HG03442 (cell line): ENCODE measurements around the gene NOL4L.

ENCODE experiments used
- ATAC-seq: cut with Tn5 transposase; IDR thresholded peaks from one replicate; pipeline ENCODE4 v1.9.1; 2021; ENCODE audit warnings: mild to moderate bottlenecking, moderate library complexity; ENCODE audit not compliant: unreplicated experiment

The NOL4L gene

DNA sequence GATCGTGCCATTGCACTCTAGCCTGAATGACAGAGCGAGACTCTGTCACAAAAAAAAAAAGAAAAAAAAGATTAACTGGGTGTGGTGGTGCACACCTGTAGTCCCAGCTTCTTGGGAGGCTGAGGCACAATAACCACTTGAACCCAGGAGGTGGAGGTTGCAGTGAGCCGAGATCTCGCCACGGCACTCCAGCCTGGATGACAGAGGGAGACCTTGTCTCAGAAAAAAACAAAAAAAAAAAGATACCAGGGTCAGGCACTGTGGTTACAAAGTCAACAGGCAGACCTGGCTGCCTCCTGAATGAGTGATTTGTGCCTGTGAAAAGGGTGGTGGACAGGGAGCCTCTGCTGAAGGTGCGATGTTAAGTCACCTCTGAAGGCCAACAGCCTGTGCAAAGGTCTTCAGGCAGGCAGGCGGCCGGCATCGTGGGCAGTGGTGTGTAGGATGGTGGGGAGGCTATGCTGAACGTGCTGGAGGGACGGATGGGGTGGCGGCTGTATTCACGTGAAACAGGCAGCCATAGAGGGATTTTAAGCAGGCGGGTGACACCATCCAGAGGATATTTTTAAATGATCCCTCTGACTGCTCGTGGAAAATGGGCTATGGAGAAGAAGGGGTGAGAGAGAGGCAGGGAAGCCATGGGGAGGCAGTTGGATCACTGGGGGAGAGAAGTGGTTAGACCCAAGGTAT, 41.4 kb downstream of the NOL4L start:
- no peak for ATAC-seq

DNA sequence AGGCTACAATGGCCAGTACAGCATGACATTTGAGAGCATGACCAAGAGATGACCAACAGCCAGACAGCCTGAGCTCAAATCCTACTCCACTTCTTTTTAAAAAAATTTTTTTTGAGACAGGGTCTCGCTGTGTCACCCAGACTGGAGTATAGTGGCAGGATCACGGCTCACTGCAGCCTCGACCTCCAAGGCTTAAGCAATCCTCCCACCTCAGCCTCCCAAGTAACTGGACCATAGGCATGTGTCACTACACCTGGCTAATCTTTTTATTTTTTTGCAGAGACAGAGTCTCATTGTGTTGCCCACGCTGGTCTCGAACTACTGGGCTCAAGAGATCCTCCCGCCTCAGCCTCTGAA, 42.9 kb downstream of the NOL4L start:
- ATAC-seq: no peak

DNA sequence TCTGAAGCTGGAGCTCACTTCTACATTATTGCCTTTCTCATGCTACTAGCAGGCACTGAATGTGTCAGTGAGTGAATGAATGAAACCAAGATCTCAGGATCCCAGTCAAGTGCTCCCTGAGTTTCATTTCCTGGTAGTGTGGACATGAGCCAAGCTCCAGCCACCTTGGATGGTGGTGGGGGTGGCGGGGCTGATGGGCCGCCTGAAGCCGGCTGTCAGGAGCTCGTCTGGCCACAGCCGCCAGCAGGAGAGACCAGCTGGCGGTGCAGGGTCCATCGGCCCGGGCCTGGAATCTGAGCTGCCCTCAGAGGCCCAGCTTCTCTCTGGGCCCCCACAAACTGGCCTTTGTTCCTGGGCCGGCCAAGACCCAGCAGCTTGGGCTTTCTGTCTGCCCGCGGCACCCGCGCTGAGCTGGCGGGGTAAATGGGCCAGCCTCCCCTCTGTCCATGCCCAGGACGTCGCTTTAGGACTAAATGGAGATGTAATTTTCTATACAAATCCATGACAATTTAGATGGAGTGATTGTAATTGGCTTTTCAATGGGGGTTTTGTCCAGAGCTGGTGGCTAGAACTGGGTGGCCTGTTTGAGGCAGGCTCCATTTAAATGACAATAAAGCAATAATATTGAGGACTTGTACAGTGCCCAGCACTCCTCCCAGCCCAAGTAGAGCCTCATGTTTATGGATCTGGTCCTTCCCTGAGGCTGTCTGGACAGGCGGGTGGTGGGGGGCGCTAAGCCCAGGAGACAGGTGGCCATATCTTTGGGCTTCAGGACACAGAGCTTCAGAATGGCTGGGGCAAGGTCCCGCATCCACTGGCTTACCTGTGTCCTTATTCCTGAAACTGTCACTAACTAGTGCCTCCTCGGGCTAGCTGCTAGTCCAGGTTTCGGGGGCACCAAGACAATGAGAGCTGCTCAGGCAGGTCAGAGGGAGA, 43.5 kb downstream of the NOL4L start:
- no peak for ATAC-seq

DNA sequence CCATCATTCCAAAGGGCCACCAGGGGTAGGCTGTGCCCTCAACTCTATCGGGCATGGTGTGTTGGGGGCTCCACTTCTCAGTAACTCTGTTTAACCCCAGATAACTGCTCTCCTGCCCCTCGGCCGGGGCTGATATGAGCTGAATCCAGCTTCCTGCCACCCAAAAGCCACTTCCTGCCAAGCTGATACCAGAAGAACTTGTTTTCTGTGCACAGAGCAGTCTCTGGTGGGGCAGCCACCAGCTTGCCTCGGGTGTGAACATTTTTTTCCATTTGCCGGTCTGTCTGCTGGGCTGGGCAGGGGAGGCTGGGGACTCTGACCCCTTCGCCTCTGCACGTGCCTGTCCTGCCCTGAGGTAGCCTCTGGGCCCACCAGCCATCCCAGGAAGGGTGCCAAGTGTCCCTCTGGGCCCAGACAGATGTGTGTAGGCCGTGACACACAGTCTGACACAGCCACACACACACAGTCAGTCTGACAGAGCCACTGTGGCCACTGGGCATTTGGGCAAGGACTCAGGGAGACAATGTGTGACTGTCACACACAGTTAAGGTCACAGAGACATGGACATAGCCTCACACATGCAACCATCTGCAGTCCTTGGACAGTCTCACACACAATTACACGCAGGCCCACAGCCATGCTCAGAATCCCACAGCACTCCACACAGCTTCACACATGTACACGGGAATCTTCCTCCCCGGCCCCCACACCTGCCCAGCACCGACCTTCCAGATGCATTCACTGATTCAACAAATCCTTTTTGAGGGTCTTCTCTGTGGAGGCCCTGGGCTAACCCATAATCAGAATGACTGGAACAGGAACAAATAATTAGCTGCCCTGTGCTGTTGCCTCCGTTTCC, 45.1 kb downstream of the NOL4L start:
- ATAC-seq: no peak

DNA sequence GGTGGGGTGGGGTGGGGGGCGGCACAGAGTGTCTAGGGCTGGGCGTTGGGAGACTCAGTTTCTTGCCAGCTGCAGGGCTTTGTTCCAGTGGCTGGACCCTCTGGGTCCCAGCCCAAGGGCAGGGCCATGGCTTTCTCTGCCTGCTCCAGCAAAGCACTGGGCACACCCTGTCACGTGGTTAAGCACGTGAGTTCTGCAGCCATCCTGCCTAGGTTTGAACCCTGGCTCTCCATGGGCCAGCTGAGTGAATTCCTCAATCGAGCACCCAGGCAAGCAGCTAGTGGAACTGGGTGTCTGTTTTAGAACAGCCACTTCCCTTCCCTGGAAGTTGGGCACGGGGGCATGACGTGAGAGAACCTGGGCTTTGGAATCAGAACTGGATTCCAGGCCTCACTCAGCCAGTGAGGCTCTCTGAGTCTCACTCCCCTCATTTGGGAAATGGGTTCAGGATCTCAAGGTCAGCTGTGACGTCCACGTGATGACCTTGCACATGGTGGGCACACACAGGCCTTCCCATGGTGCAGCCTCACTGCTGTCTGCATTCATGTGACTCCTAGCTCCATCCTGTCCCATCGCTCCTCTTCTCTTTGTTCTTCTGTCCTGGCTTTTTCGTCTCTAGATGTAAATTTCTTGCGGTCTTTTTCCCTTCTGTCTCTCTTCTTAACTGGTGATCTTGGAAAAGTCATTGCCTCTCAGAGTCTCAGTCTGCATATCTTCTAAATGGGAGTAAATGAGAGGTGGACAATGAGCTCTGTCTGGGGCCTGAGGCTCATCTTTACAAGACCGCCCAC, 45.9 kb downstream of the NOL4L start:
- no peak for ATAC-seq

DNA sequence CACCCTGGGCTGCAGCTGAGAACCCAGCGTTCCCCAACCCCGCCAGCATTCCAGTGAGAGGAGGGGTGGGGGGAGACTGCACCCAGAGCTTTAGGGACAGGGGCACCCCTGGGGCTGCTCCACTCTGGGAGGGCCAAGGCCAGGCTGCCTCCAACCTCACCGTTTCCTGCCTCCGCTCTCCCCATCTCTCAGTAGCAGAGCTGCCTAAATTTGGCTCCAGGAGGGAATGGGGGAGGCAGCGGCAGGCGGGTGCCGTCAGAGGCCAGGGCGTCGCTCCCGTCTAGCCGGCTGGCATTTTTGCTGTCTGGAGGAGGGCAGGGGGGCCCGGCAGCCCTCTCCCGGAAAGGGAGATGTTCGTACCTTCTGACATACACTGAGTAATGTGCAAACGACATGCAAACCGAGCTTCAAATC, 46.6 kb downstream of the NOL4L start:
- no peak for ATAC-seq

DNA sequence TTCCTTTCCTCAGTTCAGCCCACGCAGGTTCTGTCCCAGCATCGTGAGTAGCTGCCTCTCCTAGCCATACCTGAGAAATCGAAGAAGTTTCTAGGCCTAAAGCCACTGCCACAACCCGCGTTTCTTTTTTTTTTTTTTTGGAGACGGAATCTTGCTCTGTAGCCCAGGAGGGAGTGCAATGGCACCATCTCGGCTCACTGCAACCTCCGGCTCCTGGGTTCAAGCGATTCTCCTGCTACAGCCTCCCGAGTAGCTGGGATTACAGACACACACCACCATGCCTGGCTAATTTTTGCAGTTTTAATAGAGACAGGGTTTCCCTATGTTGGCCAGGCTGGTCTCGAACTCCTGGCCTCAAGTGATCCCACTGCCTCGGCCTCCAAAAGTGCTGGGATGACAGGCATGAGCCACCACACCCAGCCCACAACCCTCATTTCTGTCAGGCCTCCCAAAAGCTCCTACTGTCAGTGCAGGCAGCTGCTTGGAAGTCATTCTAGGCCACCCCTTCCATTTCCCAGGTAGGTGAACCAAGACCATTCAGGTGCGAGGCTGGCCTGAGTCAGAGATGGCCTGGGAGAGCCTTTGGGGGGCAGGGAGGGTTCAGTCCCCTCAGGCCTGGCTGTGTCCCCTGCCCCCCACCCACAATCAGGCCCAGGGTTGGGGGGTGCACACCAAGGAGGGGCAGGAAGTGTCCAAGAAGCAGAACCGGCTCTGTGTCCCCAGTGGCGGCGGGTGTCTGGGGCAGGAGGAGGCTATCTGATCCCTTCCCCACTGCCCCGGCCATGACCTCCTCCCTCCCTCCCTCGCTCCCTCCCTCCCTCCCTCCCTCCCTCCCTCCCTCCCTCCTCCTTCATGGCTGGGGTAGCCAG, 47.2 kb downstream of the NOL4L start:
- ATAC-seq: no peak

DNA sequence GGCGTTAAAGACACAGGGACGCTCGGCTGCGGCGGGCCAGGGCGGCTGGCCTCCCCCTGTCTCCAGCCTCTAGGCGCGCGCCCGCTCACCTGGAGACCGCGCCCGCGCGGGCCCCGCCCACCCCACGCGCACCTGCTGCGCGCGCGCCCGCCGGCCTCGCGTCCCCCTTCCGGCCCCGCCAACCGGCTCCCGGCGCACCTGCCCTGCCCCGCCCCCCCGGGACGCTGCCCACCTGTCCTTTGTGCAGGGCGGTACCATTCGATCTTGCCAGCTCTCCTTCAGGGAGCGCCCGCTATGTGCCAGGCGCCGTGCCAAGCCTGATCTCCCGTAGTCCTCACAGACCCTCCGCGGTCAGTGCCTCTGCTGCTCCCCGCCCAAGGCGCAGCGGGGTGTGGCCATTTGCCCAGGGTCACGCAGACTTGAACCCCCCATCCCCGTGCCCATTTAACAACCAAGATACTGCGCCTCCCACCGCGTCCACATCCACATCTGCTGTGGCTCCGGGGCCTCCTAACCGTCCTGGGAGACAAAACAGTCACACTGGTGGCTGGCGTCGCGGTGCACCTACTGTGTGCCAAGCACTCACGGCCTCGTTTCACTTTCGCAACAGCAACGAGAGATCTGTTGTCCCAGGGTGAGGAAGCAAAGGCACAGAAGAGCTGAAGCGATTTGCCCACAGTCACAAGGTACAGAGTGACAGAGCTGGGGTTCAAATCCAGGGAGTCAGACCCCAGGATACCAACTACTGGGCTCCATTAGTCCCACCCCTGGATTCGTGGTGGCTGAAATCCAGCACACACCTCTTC, 48.1 kb downstream of the NOL4L start:
- ATAC-seq: peak; percentile 24

DNA sequence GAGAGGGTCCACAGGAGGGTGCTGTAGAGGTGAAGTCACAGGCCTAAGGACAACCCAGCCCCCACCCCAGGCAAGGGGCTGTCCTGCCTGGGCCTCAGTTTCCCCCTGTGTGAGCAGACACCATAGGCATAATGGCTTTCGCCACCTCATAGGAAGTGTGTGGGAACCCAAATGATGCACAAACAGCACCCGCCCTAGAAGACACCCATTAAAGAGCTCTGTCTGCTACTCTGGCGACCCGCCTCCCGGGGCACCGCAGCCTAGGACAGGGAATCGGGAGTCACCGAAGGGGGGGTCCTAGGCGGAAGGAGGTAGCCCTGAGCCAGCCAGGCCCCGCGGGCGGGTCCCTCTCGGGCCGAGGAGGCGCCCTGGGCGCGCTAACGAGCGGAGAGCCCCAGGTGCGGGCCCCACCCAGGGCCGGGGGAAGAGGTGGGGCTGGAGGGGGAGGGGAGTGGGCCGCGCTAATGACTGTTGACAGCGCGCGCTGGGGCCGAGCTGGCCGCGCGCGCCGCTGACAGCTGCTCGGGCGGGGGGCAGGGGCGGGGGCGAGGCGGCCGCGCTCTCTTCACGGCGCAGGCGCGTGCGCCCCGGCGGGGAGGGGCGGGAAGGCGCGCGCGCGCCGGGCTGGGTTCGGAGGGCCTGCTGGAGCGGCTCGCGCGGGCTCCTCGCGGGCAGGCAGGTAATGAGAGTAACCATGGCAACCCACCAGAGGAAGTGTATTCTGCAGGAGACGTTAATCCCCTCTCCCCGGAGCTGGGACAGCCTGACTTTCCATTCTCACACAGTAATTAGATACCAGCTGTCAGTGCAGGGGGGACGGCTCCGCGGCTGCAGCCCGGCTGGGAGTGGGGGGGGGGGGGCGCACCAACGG, 48.9 kb downstream of the NOL4L start:
- peak; percentile 45 for ATAC-seq

DNA sequence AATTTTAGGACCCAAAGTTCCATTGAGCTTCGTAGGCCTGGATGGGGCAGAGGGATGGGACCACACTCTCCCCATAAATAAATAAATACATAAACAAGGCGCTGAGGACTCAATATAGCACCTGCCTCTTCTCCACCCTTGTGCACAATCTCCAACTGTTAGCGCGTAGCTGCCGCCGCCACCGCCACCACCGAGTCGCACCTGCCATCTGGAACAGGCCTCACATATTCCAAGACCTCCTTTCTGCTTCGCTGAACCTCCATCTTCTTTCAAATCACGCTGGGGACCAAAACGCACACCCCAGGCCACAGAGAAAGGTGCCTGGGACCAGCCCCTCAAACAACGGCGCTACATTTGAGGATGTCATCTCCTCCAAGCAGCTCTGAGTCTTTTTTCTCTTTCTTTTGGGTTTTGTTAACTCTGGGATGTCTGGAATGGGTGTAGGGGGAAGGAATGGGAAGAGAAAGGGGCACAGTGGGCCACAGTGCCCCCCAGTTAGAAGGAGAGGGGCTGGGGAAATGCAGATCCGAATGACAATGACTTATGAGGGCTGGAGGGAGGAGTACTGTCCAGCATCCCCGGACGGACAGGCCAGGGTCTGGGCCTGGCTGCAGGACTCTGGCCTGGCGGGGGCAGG, 49.7 kb downstream of the NOL4L start:
- no peak for ATAC-seq

DNA sequence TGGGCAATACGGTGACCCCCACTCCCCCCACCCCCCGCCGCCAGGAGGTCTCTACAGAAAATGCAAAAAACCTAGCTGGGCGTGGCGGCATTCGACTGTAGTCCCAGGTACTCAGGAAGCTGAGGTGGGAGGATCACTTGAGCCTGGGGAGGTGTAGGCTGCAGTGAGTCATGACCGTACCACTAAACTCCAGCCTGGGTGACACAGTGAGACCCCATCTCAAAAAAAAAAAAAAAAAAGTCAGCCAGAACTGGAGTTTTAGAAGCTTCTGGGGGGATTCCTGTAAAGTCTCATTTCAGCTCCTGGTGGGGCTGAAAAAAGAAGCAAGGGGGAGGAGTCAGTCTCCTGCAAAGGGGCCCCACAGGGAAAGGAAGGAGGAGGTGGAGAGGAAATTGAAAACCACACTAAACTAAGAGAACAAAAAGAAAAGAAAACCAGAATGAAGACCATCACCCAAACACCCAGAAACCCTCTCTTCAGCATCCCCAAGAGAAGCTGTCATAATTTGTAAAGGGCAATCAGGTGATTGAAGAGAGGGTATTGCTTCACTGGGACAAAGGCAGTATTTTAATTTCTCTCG, 50.4 kb downstream of the NOL4L start:
- no peak for ATAC-seq

DNA sequence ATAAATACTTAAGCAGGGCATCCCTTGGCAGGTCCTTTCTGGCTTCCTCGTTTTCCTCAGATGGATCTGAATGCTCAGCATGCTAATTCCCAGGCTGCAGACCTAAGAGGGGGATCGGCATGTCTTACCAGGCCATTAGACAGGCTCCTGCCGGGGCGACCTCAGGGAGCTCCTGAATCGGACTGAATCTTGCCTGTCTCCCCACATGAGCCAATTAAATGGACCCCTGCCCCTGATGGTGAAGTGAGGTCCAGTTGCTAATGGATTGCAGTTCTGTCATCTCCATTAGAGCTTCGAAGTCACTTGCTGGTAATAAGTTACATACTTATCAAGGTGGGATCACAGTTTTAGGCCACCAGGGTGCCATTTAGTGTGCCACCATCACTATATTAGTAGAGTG, 51.4 kb downstream of the NOL4L start:
- no peak for ATAC-seq

DNA sequence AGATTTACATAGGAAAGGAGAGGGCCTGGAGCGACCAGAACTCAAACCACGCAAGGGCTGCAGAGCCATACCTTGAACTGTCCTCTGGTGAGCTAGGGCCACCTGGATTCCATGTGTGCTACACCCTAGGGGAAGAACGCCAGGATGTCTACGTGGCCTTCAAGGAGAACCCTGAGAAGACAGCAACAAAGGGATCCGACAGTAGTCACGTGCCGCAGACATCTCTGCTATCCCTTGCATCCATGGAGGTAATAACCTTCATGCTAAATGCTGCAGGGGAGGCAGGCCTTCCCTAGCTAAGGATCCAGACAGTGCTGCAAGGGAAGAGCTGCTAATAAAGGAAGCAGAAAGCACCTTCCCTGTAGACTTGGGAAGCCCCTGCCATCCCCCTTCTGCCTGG, 52.9 kb downstream of the NOL4L start:
- no peak for ATAC-seq

DNA sequence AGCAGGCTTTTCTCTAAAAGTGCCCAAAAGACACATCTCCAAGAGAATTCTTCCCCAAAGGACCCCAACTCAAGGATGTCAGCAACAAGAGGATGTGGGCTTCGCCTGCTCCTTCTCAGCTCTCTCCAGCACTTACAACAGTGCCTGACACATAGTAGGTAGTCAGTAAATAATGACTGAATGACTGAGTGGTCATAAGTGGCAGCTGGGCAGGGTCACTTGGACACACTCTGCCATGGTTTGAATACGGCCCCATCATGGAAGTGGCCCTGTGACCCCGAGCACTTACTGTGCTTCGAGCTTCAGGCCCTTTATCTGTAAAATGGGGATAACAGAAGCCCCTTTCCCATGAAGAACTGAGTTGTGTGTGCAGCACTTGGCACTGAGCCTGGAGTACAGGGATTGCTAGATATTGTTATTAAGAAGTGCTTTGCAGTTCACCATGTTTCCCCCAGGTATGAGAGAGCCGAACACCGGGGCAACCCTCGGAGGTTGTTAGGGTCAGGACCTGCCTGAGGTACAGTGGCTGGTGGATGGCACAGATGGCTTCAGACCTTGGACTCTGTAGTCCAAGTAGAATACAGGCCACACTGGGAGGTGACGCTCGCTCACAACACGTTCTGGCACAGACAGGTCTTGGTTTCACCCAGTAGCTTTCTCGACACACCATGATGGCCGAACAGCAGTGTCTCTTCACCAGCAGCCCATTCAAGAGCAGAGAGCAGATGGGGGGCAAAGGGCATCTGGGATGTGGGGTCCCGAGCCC, 56.0 kb downstream of the NOL4L start:
- no peak for ATAC-seq

DNA sequence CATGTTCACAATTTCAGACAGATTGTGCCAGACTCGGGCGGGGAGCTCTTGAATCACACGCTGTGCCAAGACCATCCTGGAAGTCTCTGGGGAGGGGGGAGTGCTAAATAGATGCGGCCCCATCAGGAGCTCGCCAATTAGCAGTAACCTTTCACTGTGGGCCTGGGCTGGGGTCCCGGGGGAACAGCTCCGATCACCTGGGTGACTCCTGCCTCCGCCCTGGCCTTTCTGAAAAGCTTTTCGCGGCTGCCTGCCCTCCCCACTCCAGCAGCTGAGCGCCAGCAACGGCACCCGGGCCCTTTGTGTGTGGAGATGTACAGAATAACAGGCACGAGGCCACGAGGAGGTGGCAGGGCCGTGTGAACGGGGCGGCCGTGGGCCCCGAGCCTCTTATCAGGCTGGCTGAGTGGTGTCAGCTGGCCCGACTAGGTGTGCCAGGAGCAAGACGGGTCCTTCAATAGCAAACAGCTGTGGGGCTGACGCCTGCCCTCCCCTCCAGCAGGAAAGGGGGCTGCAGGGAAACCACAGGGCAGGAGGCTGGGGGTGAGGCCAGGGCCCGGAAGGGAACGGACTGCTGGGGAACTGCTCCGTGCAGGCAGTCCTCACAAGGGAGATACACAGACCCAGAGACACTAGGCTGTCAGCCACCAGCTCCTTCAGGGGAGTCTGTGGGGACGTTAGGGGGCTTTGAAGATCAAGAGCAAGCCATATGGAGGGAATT, 56.8 kb downstream of the NOL4L start:
- no peak for ATAC-seq
